GM23338 (cell line): ENCODE results near the gene NDUFAF7. TPM values are rescaled to one million over a fixed set of nuclear protein-coding genes. Genes with fewer than 3 reads are reported as not detected.

Source experiments
- ATAC-seq: fragments of 200-7000 bp; cut with Tn5 transposase; 3 replicates; pipeline ENCODE4 v1.9.1; 2020
- DNase-seq: peaks from one replicate; pipeline ENCODE4 v3.0.0-alpha.2; 2015; ENCODE audit warnings: low spot score
- H2AFZ ChIP-seq: fragments of 200-600 bp; sonication (generic); 2 replicates; pipeline ENCODE4 v1.8.0; 2016; ENCODE audit warnings: antibody characterized with exemption, mild to moderate bottlenecking, moderate library complexity
- H3F3A ChIP-seq: fragments of 200-600 bp; sonication (generic); replicated peaks from 2 replicates; pipeline ENCODE4 v1.8.0; 2017; ENCODE audit warnings: antibody characterized with exemption, mixed run types, low read depth
- H3K27ac ChIP-seq: fragments of 200-600 bp; sonication (generic); 2 replicates; pipeline ENCODE4 v1.6.1; 2016; ENCODE audit warnings: low read depth
- H3K27me3 ChIP-seq: fragments of 200-600 bp; sonication (generic); 2 replicates; pipeline ENCODE4 v1.8.0; 2016; ENCODE audit warnings: mild to moderate bottlenecking, mixed run types, moderate library complexity; ENCODE audit not compliant: insufficient read depth
- H3K36me3 ChIP-seq: fragments of 200-600 bp; sonication (generic); 2 replicates; pipeline ENCODE4 v1.8.0; 2016; ENCODE audit warnings: mild to moderate bottlenecking; ENCODE audit not compliant: insufficient read depth
- H3K4me1 ChIP-seq: fragments of 200-600 bp; sonication (generic); 2 replicates; pipeline ENCODE4 v1.8.0; 2016; ENCODE audit warnings: mild to moderate bottlenecking, moderate library complexity; ENCODE audit not compliant: insufficient read depth
- H3K4me2 ChIP-seq: fragments of 200-600 bp; sonication (generic); 2 replicates; pipeline ENCODE4 v1.7.1; 2017; ENCODE audit warnings: mixed run types
- H3K4me3 ChIP-seq: fragments of 200-600 bp; sonication (generic); 2 replicates; pipeline ENCODE4 v1.6.1; 2016; ENCODE audit warnings: mixed run types
- H3K79me2 ChIP-seq: fragments of 200-600 bp; sonication (generic); replicated peaks from 2 replicates; pipeline ENCODE4 v1.8.0; 2017; ENCODE audit warnings: mild to moderate bottlenecking; ENCODE audit not compliant: insufficient read depth
- H3K9me2 ChIP-seq: fragments of 200-600 bp; sonication (generic); 2 replicates; pipeline ENCODE4 v1.8.0; 2017; ENCODE audit not compliant: insufficient read depth
- H4K20me1 ChIP-seq: fragments of 200-600 bp; sonication (generic); replicated peaks from 2 replicates; pipeline ENCODE4 v1.8.0; 2017; ENCODE audit warnings: mild to moderate bottlenecking; ENCODE audit not compliant: insufficient read depth
- H3K27ac Mint-ChIP-seq: 2 replicates; pipeline ENCODE4 v1.8.0; 2020; ENCODE audit warnings: inconsistent platforms, mild to moderate bottlenecking, moderate library complexity, mixed read lengths
- H3K27me3 Mint-ChIP-seq: 3 replicates; pipeline ENCODE4 v1.8.0; 2022; ENCODE audit warnings: low read depth, mild to moderate bottlenecking, moderate library complexity, mixed read lengths, inconsistent platforms; ENCODE audit not compliant: insufficient read depth, poor library complexity
- H3K36me3 Mint-ChIP-seq: 3 replicates; pipeline ENCODE4 v1.8.0; 2021; ENCODE audit warnings: low read depth, mild to moderate bottlenecking, inconsistent platforms, moderate library complexity, mixed read lengths
- H3K4me1 Mint-ChIP-seq: 3 replicates; pipeline ENCODE4 v1.8.0; 2020; ENCODE audit warnings: mild to moderate bottlenecking, inconsistent platforms, mixed read lengths
- H3K4me3 Mint-ChIP-seq: 3 replicates; pipeline ENCODE4 v1.8.0; 2021; ENCODE audit warnings: moderate library complexity, mild to moderate bottlenecking, inconsistent platforms, mixed read lengths
- H3K9me3 Mint-ChIP-seq: 3 replicates; pipeline ENCODE4 v1.8.0; 2020; ENCODE audit warnings: moderate library complexity, mild to moderate bottlenecking, inconsistent platforms, mixed read lengths
- CREB1 ChIP-seq: fragments of 250-450 bp; sonication (Bioruptor Pico); IDR thresholded peaks from 2 replicates; pipeline ENCODE4 v1.5.0; 2020; ENCODE audit warnings: low read depth, mild to moderate bottlenecking, moderate library complexity
- EZH2phosphoT487 ChIP-seq: fragments of 200-600 bp; sonication (generic); IDR thresholded peaks from one replicate; pipeline ENCODE4 v1.8.1; 2018; ENCODE audit warnings: antibody characterized with exemption; ENCODE audit not compliant: unreplicated experiment
- STAT1 ChIP-seq: IDR thresholded peaks from one replicate; pipeline ENCODE4 v1.6.1; 2016; ENCODE audit warnings: antibody characterized with exemption; ENCODE audit not compliant: unreplicated experiment
- polyA plus RNA-seq: library from polyadenylated mRNA; unstranded; fragments of >200 nt; fragmentation: Nextera tagmentation; extraction: Ambion mirVana; gene quantifications from 2 replicates; pipeline ENCODE4 v1.2.1, GENCODE V29; 2016
- total RNA-seq: library from RNA; depleted of rRNA; stranded (reverse); fragments of >200 nt; shearing (Covaris generic); gene quantifications from 2 replicates; pipeline ENCODE4 v1.2.3, GENCODE V29; 2014
- TF ChIP-seq, protein P1 (sequence below): fragments of 250-450 bp; sonication (Bioruptor Pico); IDR thresholded peaks from 2 replicates; pipeline ENCODE4 v1.5.0; 2020; ENCODE audit warnings: mild to moderate bottlenecking, moderate library complexity

The NDUFAF7 gene
- total and polyA plus RNA-seq, 2 experiments from 2014 or later, result 47.4 to 58.2 TPM

DNA sequence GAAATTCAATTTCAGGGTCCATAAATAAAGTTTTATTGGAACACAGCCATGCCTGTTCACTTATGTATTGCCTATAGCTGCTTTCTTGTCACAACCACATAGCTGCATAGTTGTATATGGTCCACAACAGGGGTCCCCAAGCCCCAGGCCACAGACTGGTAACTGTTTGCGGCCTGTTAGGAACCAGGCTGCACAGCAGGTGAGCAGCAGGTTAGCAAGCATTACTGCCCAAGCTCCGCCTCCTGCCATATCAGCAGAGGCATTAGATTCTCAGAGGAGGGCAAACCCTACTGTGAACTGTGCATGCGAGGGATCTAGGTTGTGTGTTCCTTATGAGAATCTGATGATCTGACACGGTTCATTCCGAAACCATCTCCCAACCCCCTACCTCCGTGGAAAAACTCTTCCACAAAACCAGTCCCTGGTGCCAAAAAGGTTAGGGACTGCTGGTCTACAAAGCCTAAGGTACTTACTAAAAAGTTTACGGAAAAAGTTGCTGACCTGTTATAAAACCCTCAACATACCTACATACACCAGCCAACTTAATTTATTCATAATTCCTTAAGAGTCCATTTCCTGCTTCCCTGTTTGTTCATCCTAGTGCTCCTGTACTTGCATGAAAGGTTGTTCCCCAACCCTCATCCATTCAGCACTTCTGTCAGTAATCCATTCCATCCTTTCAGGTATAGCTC is 40.1 kb downstream of the NDUFAF7 start:
- 0 out of 2 replicates have a peak overlapping the region, but pooled peaks have one; percentile 6 for H3K27ac ChIP-seq
- no peaks in the 10 kb centered on the region for H4K20me1 ChIP-seq
- Mint-ChIP-seq H3K9me3 (no peaks in the 10 kb centered on the region), H3K27me3 (no peaks in the 10 kb centered on the region), H3K4me3 (no peak overlapping the region), H3K4me1 (peaks cover 13% of the 10 kb centered on the region; the same call in 2 of the 3 replicates), H3K27ac (0 out of 2 replicates have a peak overlapping the region, but pooled peaks have one; percentile 3), H3K36me3 (peaks cover 48% of the 10 kb centered on the region)
- H3K36me3 ChIP-seq, result peaks cover 24% of the 10 kb centered on the region
- DNase-seq (peak; percentile 60), ATAC-seq (peak; percentile 97)
- H2AFZ ChIP-seq, result no peak overlapping the region
- no peaks in the 10 kb centered on the region for H3K4me1 ChIP-seq
- H3K79me2 ChIP-seq, result no peaks in the 10 kb centered on the region
- no peaks in the 10 kb centered on the region for H3K9me2 ChIP-seq
- H3K4me3 ChIP-seq, result no peak overlapping the region
- no peak overlapping the region for H3K4me2 ChIP-seq
- TF ChIP-seq, protein P1, sequence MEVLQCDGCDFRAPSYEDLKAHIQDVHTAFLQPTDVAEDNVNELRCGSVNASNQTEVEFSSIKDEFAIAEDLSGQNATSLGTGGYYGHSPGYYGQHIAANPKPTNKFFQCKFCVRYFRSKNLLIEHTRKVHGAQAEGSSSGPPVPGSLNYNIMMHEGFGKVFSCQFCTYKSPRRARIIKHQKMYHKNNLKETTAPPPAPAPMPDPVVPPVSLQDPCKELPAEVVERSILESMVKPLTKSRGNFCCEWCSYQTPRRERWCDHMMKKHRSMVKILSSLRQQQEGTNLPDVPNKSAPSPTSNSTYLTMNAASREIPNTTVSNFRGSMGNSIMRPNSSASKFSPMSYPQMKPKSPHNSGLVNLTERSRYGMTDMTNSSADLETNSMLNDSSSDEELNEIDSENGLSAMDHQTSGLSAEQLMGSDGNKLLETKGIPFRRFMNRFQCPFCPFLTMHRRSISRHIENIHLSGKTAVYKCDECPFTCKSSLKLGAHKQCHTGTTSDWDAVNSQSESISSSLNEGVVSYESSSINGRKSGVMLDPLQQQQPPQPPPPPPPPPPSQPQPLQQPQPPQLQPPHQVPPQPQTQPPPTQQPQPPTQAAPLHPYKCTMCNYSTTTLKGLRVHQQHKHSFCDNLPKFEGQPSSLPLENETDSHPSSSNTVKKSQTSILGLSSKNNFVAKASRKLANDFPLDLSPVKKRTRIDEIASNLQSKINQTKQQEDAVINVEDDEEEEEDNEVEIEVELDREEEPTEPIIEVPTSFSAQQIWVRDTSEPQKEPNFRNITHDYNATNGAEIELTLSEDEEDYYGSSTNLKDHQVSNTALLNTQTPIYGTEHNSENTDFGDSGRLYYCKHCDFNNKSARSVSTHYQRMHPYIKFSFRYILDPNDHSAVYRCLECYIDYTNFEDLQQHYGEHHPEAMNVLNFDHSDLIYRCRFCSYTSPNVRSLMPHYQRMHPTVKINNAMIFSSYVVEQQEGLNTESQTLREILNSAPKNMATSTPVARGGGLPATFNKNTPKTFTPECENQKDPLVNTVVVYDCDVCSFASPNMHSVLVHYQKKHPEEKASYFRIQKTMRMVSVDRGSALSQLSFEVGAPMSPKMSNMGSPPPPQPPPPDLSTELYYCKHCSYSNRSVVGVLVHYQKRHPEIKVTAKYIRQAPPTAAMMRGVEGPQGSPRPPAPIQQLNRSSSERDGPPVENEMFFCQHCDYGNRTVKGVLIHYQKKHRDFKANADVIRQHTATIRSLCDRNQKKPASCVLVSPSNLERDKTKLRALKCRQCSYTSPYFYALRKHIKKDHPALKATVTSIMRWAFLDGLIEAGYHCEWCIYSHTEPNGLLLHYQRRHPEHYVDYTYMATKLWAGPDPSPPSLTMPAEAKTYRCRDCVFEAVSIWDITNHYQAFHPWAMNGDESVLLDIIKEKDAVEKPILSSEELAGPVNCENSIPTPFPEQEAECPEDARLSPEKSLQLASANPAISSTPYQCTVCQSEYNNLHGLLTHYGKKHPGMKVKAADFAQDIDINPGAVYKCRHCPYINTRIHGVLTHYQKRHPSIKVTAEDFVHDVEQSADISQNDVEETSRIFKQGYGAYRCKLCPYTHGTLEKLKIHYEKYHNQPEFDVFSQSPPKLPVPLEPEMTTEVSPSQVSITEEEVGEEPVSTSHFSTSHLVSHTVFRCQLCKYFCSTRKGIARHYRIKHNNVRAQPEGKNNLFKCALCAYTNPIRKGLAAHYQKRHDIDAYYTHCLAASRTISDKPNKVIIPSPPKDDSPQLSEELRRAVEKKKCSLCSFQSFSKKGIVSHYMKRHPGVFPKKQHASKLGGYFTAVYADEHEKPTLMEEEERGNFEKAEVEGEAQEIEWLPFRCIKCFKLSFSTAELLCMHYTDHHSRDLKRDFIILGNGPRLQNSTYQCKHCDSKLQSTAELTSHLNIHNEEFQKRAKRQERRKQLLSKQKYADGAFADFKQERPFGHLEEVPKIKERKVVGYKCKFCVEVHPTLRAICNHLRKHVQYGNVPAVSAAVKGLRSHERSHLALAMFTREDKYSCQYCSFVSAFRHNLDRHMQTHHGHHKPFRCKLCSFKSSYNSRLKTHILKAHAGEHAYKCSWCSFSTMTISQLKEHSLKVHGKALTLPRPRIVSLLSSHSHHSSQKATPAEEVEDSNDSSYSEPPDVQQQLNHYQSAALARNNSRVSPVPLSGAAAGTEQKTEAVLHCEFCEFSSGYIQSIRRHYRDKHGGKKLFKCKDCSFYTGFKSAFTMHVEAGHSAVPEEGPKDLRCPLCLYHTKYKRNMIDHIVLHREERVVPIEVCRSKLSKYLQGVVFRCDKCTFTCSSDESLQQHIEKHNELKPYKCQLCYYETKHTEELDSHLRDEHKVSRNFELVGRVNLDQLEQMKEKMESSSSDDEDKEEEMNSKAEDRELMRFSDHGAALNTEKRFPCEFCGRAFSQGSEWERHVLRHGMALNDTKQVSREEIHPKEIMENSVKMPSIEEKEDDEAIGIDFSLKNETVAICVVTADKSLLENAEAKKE (CRISPR knock-in tag), result no peak
- TF ChIP-seq CREB1 (CRISPR knock-in tag), result no peak
- no peaks in the 10 kb centered on the region for H3K27me3 ChIP-seq
- H3F3A ChIP-seq, result no peaks in the 10 kb centered on the region

DNA sequence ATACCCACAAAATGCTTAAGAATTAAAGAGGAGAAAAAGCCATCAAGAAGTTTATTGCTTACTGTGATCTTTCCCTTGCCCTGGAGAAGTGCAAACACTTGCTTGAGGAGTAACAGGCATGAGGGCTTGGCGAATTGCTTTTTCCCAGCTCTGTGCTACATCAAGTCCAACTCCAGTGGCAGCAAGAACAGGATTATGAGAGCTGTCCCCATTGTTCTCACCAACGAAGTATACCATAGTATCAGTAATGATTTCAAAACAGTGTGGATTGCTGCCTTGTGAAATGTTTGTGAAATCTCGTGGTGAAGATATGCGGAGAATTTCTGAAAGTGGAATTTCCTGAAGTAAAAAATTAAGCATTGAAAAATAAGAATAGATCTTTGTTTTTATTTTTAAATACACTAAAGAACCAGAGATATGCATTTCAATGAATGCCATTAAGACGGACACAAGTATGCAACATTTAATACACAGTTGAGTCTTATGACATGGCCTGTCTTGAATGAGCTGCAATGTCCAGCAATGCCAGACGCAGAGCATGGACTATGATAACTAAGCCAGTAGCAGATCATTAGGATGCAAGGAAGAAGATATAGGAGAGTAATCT is 43.0 kb downstream of the NDUFAF7 start:
- no peak overlapping the region for H3K27ac ChIP-seq
- H3K4me3 Mint-ChIP-seq, result no peak overlapping the region
- H3K27me3 Mint-ChIP-seq, result no peaks in the 10 kb centered on the region
- H4K20me1 ChIP-seq, result no peaks in the 10 kb centered on the region
- H3K27ac Mint-ChIP-seq, result no peak overlapping the region
- peaks cover 28% of the 10 kb centered on the region for H3K36me3 Mint-ChIP-seq
- no peaks in the 10 kb centered on the region for H3K27me3 ChIP-seq
- peaks cover 13% of the 10 kb centered on the region; the same call in 2 of the 3 replicates for H3K4me1 Mint-ChIP-seq
- H3K4me3 ChIP-seq, result no peak overlapping the region
- no peak overlapping the region for H2AFZ ChIP-seq
- H3K4me2 ChIP-seq, result no peak overlapping the region
- no peaks in the 10 kb centered on the region for H3F3A ChIP-seq
- ATAC-seq (no peak), DNase-seq (no peak)
- peaks cover 12% of the 10 kb centered on the region for H3K36me3 ChIP-seq
- no peaks in the 10 kb centered on the region for H3K4me1 ChIP-seq
- TF ChIP-seq EZH2phosphoT487 (no peak), STAT1 (no peak), CREB1 (CRISPR knock-in tag) (no peak)
- no peaks in the 10 kb centered on the region for H3K9me3 Mint-ChIP-seq
- H3K9me2 ChIP-seq, result no peaks in the 10 kb centered on the region
- H3K79me2 ChIP-seq, result no peaks in the 10 kb centered on the region
